ENCODE measurements around the gene NACC1. TPM values are rescaled to one million over a fixed set of nuclear protein-coding genes. Genes with fewer than 3 reads are reported as not detected.

The NACC1 gene
- total and polyA plus RNA-seq, 2 of the 8 experiments (the other 6 are each of a cell fraction or from before 2014, with no cell fraction given): 234 to 301 TPM

- H3K18ac ChIP-seq (ENCODE audit: extremely low read depth, low read length): peak within 1 kb of the TSS; percentile 75
- H2BK12ac ChIP-seq (ENCODE audit: low read depth, low read length): peak within 1 kb of the TSS; percentile 68; the same call in 1 of the 2 replicates
- no peak for FAIRE-seq
- no peak within 1 kb of the TSS; the same call in 1 of the 2 replicates for H4K8ac ChIP-seq (ENCODE audit: extremely low read depth, insufficient read depth, low read length)
- ChIA-PET CTCF (ENCODE audit: partially characterized antibody) (interaction anchor here (2.0 to 5.0 kb wide), 3 partner anchors 8 to 125 kb away, joined by 8 to 47 read pairs (median 31); no protein-coding TSS in a partner anchor), POLR2A (ENCODE audit: partially characterized antibody) (interaction anchor here (0.7 to 11.6 kb wide), 7 partner anchors 14 to 148 kb away, joined by 3 to 141 read pairs (median 3); partner anchors contain the start of genes NACC1 and TRMT1)
- peaks cover 0 to 7% (median 4%) of the 10 kb centered on the region in 4 experiments; a peak in 2 of 8 replicates for H3K36me3 ChIP-seq (ENCODE audit: control insufficient read depth in 2 of 4, insufficient read depth in 4 of 4, low read length in 3 of 4)
- H3K14ac ChIP-seq (ENCODE audit: insufficient read length): no peak within 1 kb of the TSS
- H3K4ac ChIP-seq (replicated peaks; ENCODE audit: insufficient read length, low read depth, low read length): peak within 1 kb of the TSS; percentile 91
- no peak within 1 kb of the TSS for H3K23ac ChIP-seq (ENCODE audit: insufficient read length)
- H3K9me3 ChIP-seq (ENCODE audit: insufficient read depth in 2 of 2, low read depth in 1 of 2, low read length in 1 of 2): no peaks in the 10 kb centered on the region
- peaks cover 0 to 25% (median 9%) of the 10 kb centered on the region in 4 experiments; a peak in 5 of 7 replicates for H3K4me1 ChIP-seq (replicated peaks in 1 of 4; ENCODE audit: control insufficient read depth in 3 of 4, insufficient read depth in 4 of 4, low read length in 3 of 4)
- 0 out of 2 replicates have a peak within 1 kb of the TSS, but pooled peaks have one; percentile 72 for H2BK15ac ChIP-seq (ENCODE audit: low read length)
- TF ChIP-seq TAF1 (IDR thresholded peaks at IDR 0.05; ENCODE audit: low read depth, low read length) (0 out of 2 replicates have a peak, but pooled peaks have one; percentile 25), SUZ12 (IDR thresholded peaks at IDR 0.05; ENCODE audit: low read length) (peak; percentile 28; the same call in 1 of the 2 replicates), MAX (IDR thresholded peaks at IDR 0.05) (peak; percentile 30; the same call in 1 of the 2 replicates), EP300 (IDR thresholded peaks at IDR 0.05; ENCODE audit: borderline replicate concordance in 1 of 2, low read depth in 2 of 2, low read length in 2 of 2) (no peak), GABPA (IDR thresholded peaks at IDR 0.05; ENCODE audit: borderline replicate concordance, insufficient read depth, low read length) (no peak)
- H3K4me3 ChIP-seq (ENCODE audit: extremely low read depth in 1 of 4, insufficient read depth in 2 of 4, low read depth in 3 of 4, low read length in 4 of 4): peak within 1 kb of the TSS; percentile 5 to 55 (median 28); a peak in 7 of 8 replicates
- H2BK5ac ChIP-seq (ENCODE audit: low read depth, low read length): 0 out of 2 replicates have a peak within 1 kb of the TSS, but pooled peaks have one; percentile 48
- H4K91ac ChIP-seq (replicated peaks; ENCODE audit: insufficient read length, low read length): peak within 1 kb of the TSS; percentile 65
- H3K27ac ChIP-seq (ENCODE audit: low read depth, low read length): no peak within 1 kb of the TSS
- no peak within 1 kb of the TSS for H2BK120ac ChIP-seq (replicated peaks; ENCODE audit: low read depth, low read length)
- H3K9ac ChIP-seq (replicated peaks in 1 of 4; ENCODE audit: extremely low read depth in 1 of 4, low read depth in 3 of 4, low read length in 3 of 4): no peak within 1 kb of the TSS; a peak in 1 of 7 replicates
- peaks cover 0 to 16% of the 10 kb centered on the region in 2 experiments for H4K20me1 ChIP-seq (replicated peaks in 1 of 2; ENCODE audit: control insufficient read depth in 1 of 2, insufficient read depth in 2 of 2, low read length in 2 of 2)
- H3K23me2 ChIP-seq (ENCODE audit: low read depth, low read length): peaks cover 6% of the 10 kb centered on the region; the same call in 1 of the 2 replicates
- 11% methylated on average over 37 of the region's 47 CpGs; no CpG with 5 or more reads in 1 of the 2 experiments for WGBS, 2 experiments (ENCODE audit: extremely low coverage in 1 of 2, insufficient coverage in 1 of 2, insufficient read length in 1 of 2, insufficient replicate concordance in 2 of 2, low coverage in 1 of 2, low lambda C conversion rate in 2 of 2, missing lambda C conversion rate in 1 of 2)
- no peak within 1 kb of the TSS for H4K5ac ChIP-seq (ENCODE audit: insufficient read length, low read depth, low read length)
- H2AFZ ChIP-seq (ENCODE audit: low read length): no peak within 1 kb of the TSS; the same call in 1 of the 2 replicates
- H3K27me3 ChIP-seq (replicated peaks in 1 of 4; ENCODE audit: control insufficient read depth in 3 of 4, extremely low read depth in 1 of 4, insufficient read depth in 3 of 4, low read length in 3 of 4): peaks cover 27 to 48% (median 42%) of the 10 kb centered on the region in 4 experiments
- no peak within 1 kb of the TSS for H3K56ac ChIP-seq (replicated peaks; ENCODE audit: insufficient read length, low read depth, low read length)
- peak in 1 of 2 experiments; percentile 77 for DNase-seq (ENCODE audit: low read depth in 1 of 2, low spot score in 2 of 2)
- H3K4me2 ChIP-seq (ENCODE audit: insufficient read depth in 1 of 2, low read depth in 2 of 2, low read length in 2 of 2): peak within 1 kb of the TSS; percentile 42 to 63; a peak in 3 of 4 replicates
- no peak within 1 kb of the TSS; the same call in 1 of the 2 replicates for H2AK5ac ChIP-seq (ENCODE audit: low read depth, low read length)
- H3K79me1 ChIP-seq (ENCODE audit: low read depth, low read length): no peaks in the 10 kb centered on the region
- H3K79me2 ChIP-seq (ENCODE audit: control insufficient read depth in 1 of 2, insufficient read depth in 2 of 2, low read length in 2 of 2): no peaks in the 10 kb centered on the region
- no peak within 1 kb of the TSS for H2BK20ac ChIP-seq (ENCODE audit: low read length)
Observed at GRCh38 chr19:13102666-13103580, 15.1 kb upstream of the NACC1 start, which contains the start of gene LYL1. Gene LYL1 (minus strand): TSS chr19:13102858. CDS start chr19:13101171, 1,687 bp downstream.

All from H1 (cell line).